Neural cell (in vitro differentiated cells): ENCODE measurements around the gene AFF3. TPM values are rescaled to one million over a fixed set of nuclear protein-coding genes. Genes with fewer than 3 reads are reported as not detected.

Experiments
- H2AFZ ChIP-seq: fragments of 200-600, 300-800 bp; sonication (generic), shearing (Covaris generic); 2 replicates; pipeline ENCODE4 v1.6.0; 2014; ENCODE audit warnings: low read depth, mild to moderate bottlenecking, antibody characterized with exemption, low read length, moderate library complexity
- H3F3A ChIP-seq: fragments of 200-600 bp; shearing (Covaris generic); 2 replicates; pipeline ENCODE4 v1.6.1; 2016; ENCODE audit warnings: mild to moderate bottlenecking, moderate library complexity, mixed read lengths, antibody characterized with exemption, low read length; ENCODE audit not compliant: insufficient read depth, poor library complexity, severe bottlenecking
- H3K27ac ChIP-seq: fragments of 200-600, 300-800 bp; sonication (generic), shearing (Covaris generic); 2 replicates; pipeline ENCODE4 v1.5.1; 2014; ENCODE audit warnings: mild to moderate bottlenecking, low read length, moderate library complexity
- H3K27me3 ChIP-seq: fragments of 300-800, 200-600 bp; sonication (generic), shearing (Covaris generic); 2 replicates; pipeline ENCODE4 v1.6.0; 2014; ENCODE audit warnings: mild to moderate bottlenecking, low read depth, low read length, moderate library complexity; ENCODE audit not compliant: insufficient read depth
- H3K36me3 ChIP-seq: fragments of 300-800, 200-600 bp; sonication (generic), shearing (Covaris generic); 2 replicates; pipeline ENCODE4 v1.5.1; 2014; ENCODE audit warnings: mild to moderate bottlenecking, antibody characterized with exemption, low read length, moderate library complexity; ENCODE audit not compliant: insufficient read depth
- H3K4me2 ChIP-seq: fragments of 300-800, 200-600 bp; sonication (generic), shearing (Covaris generic); 2 replicates; pipeline ENCODE4 v1.6.0; 2014; ENCODE audit warnings: mild to moderate bottlenecking, low read length
- H3K4me3 ChIP-seq: fragments of 300-800, 200-600 bp; sonication (generic), shearing (Covaris generic); 2 replicates; pipeline ENCODE4 v1.5.1; 2014; ENCODE audit warnings: mild to moderate bottlenecking, low read length, moderate library complexity
- H3K79me2 ChIP-seq: fragments of 200-600 bp; shearing (Covaris generic); replicated peaks from 2 replicates; pipeline ENCODE4 v1.6.0; 2014; ENCODE audit warnings: mild to moderate bottlenecking, low read length, moderate library complexity; ENCODE audit not compliant: insufficient read depth
- H3K9ac ChIP-seq: fragments of 300-800, 200-600 bp; sonication (generic), shearing (Covaris generic); 2 replicates; pipeline ENCODE4 v1.6.1; 2016; ENCODE audit warnings: mild to moderate bottlenecking, low read length, mixed read lengths
- H3K9me2 ChIP-seq: fragments of 200-600 bp; shearing (Covaris generic); 2 replicates; pipeline ENCODE4 v1.6.1; 2016; ENCODE audit warnings: mild to moderate bottlenecking, low read length, mixed read lengths; ENCODE audit not compliant: insufficient read depth
- H3K9me3 ChIP-seq: fragments of 200-600, 300-800 bp; sonication (generic), shearing (Covaris generic); 2 replicates; pipeline ENCODE4 v1.6.1; 2016; ENCODE audit warnings: mild to moderate bottlenecking, mixed run types, low read length, moderate library complexity, mixed read lengths
- H4K20me1 ChIP-seq: fragments of 200-600 bp; shearing (Covaris generic); 2 replicates; pipeline ENCODE4 v1.6.1; 2016; ENCODE audit warnings: mild to moderate bottlenecking, mixed run types; ENCODE audit not compliant: insufficient read depth
- CTCF ChIP-seq: fragments of 450-650 bp; IDR thresholded peaks from 2 replicates; pipeline ENCODE4 v1.5.1; 2014; ENCODE audit warnings: antibody characterized with exemption, mild to moderate bottlenecking, moderate library complexity; ENCODE audit not compliant: poor library complexity, severe bottlenecking
- EP300 ChIP-seq: fragments of 450-650 bp; conservative IDR thresholded peaks from 2 replicates; pipeline ENCODE4 v1.6.1; 2014; ENCODE audit warnings: antibody characterized with exemption, mild to moderate bottlenecking, moderate library complexity; ENCODE audit not compliant: poor library complexity, severe bottlenecking
- EZH2 ChIP-seq: fragments of 200-600, 300-800 bp; shearing (Covaris generic), sonication (generic); IDR thresholded peaks from 2 replicates; pipeline ENCODE4 v1.6.1; 2014; ENCODE audit warnings: antibody characterized with exemption, low read length, borderline replicate concordance, mild to moderate bottlenecking; ENCODE audit not compliant: insufficient read depth, poor library complexity, severe bottlenecking
- MXI1 ChIP-seq: fragments of 450-650 bp; conservative IDR thresholded peaks from 2 replicates; pipeline ENCODE4 v1.6.1; 2014; ENCODE audit warnings: antibody characterized with exemption, mild to moderate bottlenecking; ENCODE audit not compliant: poor library complexity, severe bottlenecking
- POLR2AphosphoS5 ChIP-seq: IDR thresholded peaks from 2 replicates; pipeline ENCODE4 v1.6.1; 2012
- RAD21 ChIP-seq: fragments of 450-650 bp; conservative IDR thresholded peaks from 2 replicates; pipeline ENCODE4 v1.6.1; 2014; ENCODE audit warnings: antibody characterized with exemption, mild to moderate bottlenecking, moderate library complexity
- REST ChIP-seq: IDR thresholded peaks from 2 replicates; pipeline ENCODE4 v1.6.1; 2012; ENCODE audit warnings: borderline replicate concordance
- SMC3 ChIP-seq: fragments of 450-650 bp; conservative IDR thresholded peaks from 2 replicates; pipeline ENCODE4 v1.6.1; 2014; ENCODE audit warnings: antibody characterized with exemption, mild to moderate bottlenecking, moderate library complexity; ENCODE audit not compliant: poor library complexity
- TAF1 ChIP-seq: IDR thresholded peaks from 2 replicates; pipeline ENCODE4 v1.6.1; 2012; ENCODE audit warnings: low read depth
- polyA plus RNA-seq: library from polyadenylated mRNA; depleted of rRNA; stranded (reverse); fragments of >200 nt; gene quantifications from 2 replicates; pipeline ENCODE4 v1.2.3, GENCODE V29; 2014

The AFF3 gene
- polyA plus RNA-seq, 1 donor from 2014 or later, result 5.1 TPM

- no peaks in the 10 kb centered on the region for H3K27me3 ChIP-seq
- H3K4me3 ChIP-seq, result no peak overlapping the region
- H3K36me3 ChIP-seq, result no peaks in the 10 kb centered on the region
- no peak overlapping the region for H3K27ac ChIP-seq
- H4K20me1 ChIP-seq, result no peaks in the 10 kb centered on the region
- H3F3A ChIP-seq, result no peaks in the 10 kb centered on the region
- no peak overlapping the region for H3K9ac ChIP-seq
- no peaks in the 10 kb centered on the region for H3K79me2 ChIP-seq
- H2AFZ ChIP-seq, result no peak overlapping the region
- H3K4me2 ChIP-seq, result no peak overlapping the region
- H3K9me2 ChIP-seq, result no peaks in the 10 kb centered on the region
- TF ChIP-seq SMC3 (no peak), CTCF (no peak), REST (no peak), MXI1 (no peak), TAF1 (no peak), EZH2 (no peak), EP300 (no peak), RAD21 (no peak), POLR2AphosphoS5 (no peak)
- H3K9me3 ChIP-seq, result no peaks in the 10 kb centered on the region
These were observed 441.6 kb downstream of the AFF3 start for GRCh38 chr2:99700482-99701398.

- H3K9me2 ChIP-seq, result no peaks in the 10 kb centered on the region
These were observed 443.5 kb downstream of the AFF3 start for GRCh38 chr2:99698896-99699295.

More at GRCh38 chr2:99698896-99699295, 443.5 kb downstream of the AFF3 start:
- no peak overlapping the region for H3K4me3 ChIP-seq
- H3K79me2 ChIP-seq, result no peaks in the 10 kb centered on the region
- H3K9ac ChIP-seq, result no peak overlapping the region
- H3K4me2 ChIP-seq, result no peak overlapping the region
- H3K9me3 ChIP-seq, result no peaks in the 10 kb centered on the region
- H4K20me1 ChIP-seq, result no peaks in the 10 kb centered on the region
- no peak overlapping the region for H3K27ac ChIP-seq
- no peak overlapping the region for H2AFZ ChIP-seq
- TF ChIP-seq CTCF (no peak), TAF1 (no peak), EZH2 (no peak), EP300 (no peak), RAD21 (no peak), MXI1 (no peak), REST (no peak), POLR2AphosphoS5 (no peak), SMC3 (no peak)
- H3K36me3 ChIP-seq, result no peaks in the 10 kb centered on the region
- H3K27me3 ChIP-seq, result no peaks in the 10 kb centered on the region
- H3F3A ChIP-seq, result no peaks in the 10 kb centered on the region
